ENCODE data around the gene WDR45. TPM values are rescaled to one million over a fixed set of nuclear protein-coding genes. Genes with fewer than 3 reads are reported as not detected.

Gene WDR45
- total RNA-seq, 1 experiment from 2014 or later, result 31.5 TPM

GRCh38 chrX:49043987-49044281 is 35.8 kb downstream of the WDR45 start:
- H3K4me3 Mint-ChIP-seq, result peak overlapping the region; percentile 90 to 96
- H3K27ac ChIP-seq (ENCODE audit: insufficient read length, low read depth, low read length), result no peak overlapping the region

More at GRCh38 chrX:49043987-49044281, 35.8 kb downstream of the WDR45 start:
- H3K23me2 ChIP-seq (ENCODE audit: insufficient read length, low read depth, low read length, poor library complexity, severe bottlenecking), result peaks cover 7% of the 10 kb centered on the region
- H3K18ac ChIP-seq (ENCODE audit: insufficient read length, low read depth, low read length), result no peak overlapping the region
- WGBS (ENCODE audit: extremely low coverage, insufficient read length, low lambda C conversion rate), result no CpG with 5 or more reads among the region's 13 CpGs
- H3K27me3 ChIP-seq (ENCODE audit: insufficient read depth, low read length), result no peaks in the 10 kb centered on the region
- no peak overlapping the region for H3K14ac ChIP-seq (ENCODE audit: insufficient read depth, low read length)
- H3K4ac ChIP-seq (ENCODE audit: low read depth, low read length), result no peak overlapping the region
- no peak overlapping the region for H2AFZ ChIP-seq (ENCODE audit: low read length)
- H3K79me2 ChIP-seq (ENCODE audit: insufficient read depth, low read length), result peaks cover 12% of the 10 kb centered on the region; the same call in 1 of the 2 replicates
- peaks cover 5% of the 10 kb centered on the region for H3K4me1 ChIP-seq (ENCODE audit: insufficient read depth, low read length)
- H3K27ac Mint-ChIP-seq, result peak overlapping the region; percentile 76 to 92 (median 79); a peak in 5 of 7 replicates
- no peak overlapping the region for H3K56ac ChIP-seq (ENCODE audit: insufficient read length, low read depth, low read length)
- no peak overlapping the region for H4K5ac ChIP-seq (ENCODE audit: insufficient read length, low read depth, low read length)
- peak overlapping the region; percentile 56 for H3K4me2 ChIP-seq (ENCODE audit: insufficient read depth, insufficient read length, low read length)
- H2BK12ac ChIP-seq (ENCODE audit: insufficient read length, low read depth, low read length), result no peak overlapping the region
- no peaks in the 10 kb centered on the region for H4K20me1 ChIP-seq (ENCODE audit: control insufficient read depth, insufficient read depth, insufficient read length)
- peaks cover 64 to 69% of the 10 kb centered on the region in 2 experiments for H3K9me3 Mint-ChIP-seq
- peaks cover 8 to 29% (median 17%) of the 10 kb centered on the region in 3 experiments for H3K36me3 Mint-ChIP-seq (ENCODE audit: insufficient read depth in 1 of 3, low read depth in 3 of 3)
- no peak overlapping the region for H4K91ac ChIP-seq (ENCODE audit: insufficient read length, low read depth, low read length)
- no peak overlapping the region for H2BK5ac ChIP-seq (ENCODE audit: insufficient read length, low read length)
- no peaks in the 10 kb centered on the region for H3K79me1 ChIP-seq (ENCODE audit: insufficient read depth, low read depth, low read length, poor library complexity, severe bottlenecking)
- H4K8ac ChIP-seq (replicated peaks; ENCODE audit: insufficient read length, low read depth, low read length), result no peak overlapping the region
- TF ChIP-seq CTCF (conservative IDR thresholded peaks at IDR 0.05), result no peak
- H3K4me1 Mint-ChIP-seq, result peaks cover 15 to 16% of the 10 kb centered on the region in 2 experiments
- no peaks in the 10 kb centered on the region for H3K9me3 ChIP-seq (ENCODE audit: control insufficient read depth, low read depth, low read length)
- no peak overlapping the region for H2BK120ac ChIP-seq (ENCODE audit: low read depth, low read length, poor library complexity, severe bottlenecking)
- no peak overlapping the region for H2BK20ac ChIP-seq (ENCODE audit: low read depth, low read length, poor library complexity, severe bottlenecking)
- H2BK15ac ChIP-seq (ENCODE audit: low read depth, low read length), result no peak overlapping the region
- DNase-seq, result no peak
- no peak overlapping the region for H3T11ph ChIP-seq (ENCODE audit: low read length)
- peaks cover 2% of the 10 kb centered on the region for H3K27me3 Mint-ChIP-seq (ENCODE audit: low read depth)
- H3K9ac ChIP-seq (ENCODE audit: extremely low read depth, insufficient read length, low read length), result no peak overlapping the region
- no peak overlapping the region for H3K23ac ChIP-seq (ENCODE audit: insufficient read length, low read depth, low read length)
- H2AK5ac ChIP-seq (ENCODE audit: insufficient read length, low read length), result no peak overlapping the region

Data from H9 (cell line).